Erythroblast (primary cell): ENCODE results near the gene WDR7.

Experiments used
- GATA1 ChIP-seq: IDR thresholded peaks from 2 replicates; pipeline ENCODE4 v1.6.1; 2011; ENCODE audit warnings: low read depth, mild to moderate bottlenecking, control low read depth, low read length, moderate library complexity
- POLR2A ChIP-seq: IDR thresholded peaks from 2 replicates; pipeline ENCODE4 v1.6.1; 2011; ENCODE audit warnings: mild to moderate bottlenecking, low read length

GRCh38 chr18:56807901-56808300 is 156.7 kb downstream of the WDR7 start:
- TF ChIP-seq POLR2A (no peak), GATA1 (no peak)
